Right renal cortex interstitium (tissue), 3 donors: ENCODE data around the gene RPAP3. TPM values are rescaled to one million over a fixed set of nuclear protein-coding genes. Genes with fewer than 3 reads are reported as not detected.

Experiments used
- DNase-seq, 3 donors: peaks; one replicate each; pipeline ENCODE4 v3.0.0-alpha.2; 2013; ENCODE audit warnings: low read depth in 3 of 3, low spot score in 2 of 3
- polyA plus RNA-seq, 3 donors: library from polyadenylated mRNA; unstranded; fragments of 120-200 nt; gene quantifications; one replicate each; pipeline ENCODE4 v1.2.1, GENCODE V29; 2013; ENCODE audit not compliant: insufficient read length in 3 of 3

Gene RPAP3
- polyA plus RNA-seq, 3 donors, result 51.3 to 52.9 (median 51.3) TPM

DNA sequence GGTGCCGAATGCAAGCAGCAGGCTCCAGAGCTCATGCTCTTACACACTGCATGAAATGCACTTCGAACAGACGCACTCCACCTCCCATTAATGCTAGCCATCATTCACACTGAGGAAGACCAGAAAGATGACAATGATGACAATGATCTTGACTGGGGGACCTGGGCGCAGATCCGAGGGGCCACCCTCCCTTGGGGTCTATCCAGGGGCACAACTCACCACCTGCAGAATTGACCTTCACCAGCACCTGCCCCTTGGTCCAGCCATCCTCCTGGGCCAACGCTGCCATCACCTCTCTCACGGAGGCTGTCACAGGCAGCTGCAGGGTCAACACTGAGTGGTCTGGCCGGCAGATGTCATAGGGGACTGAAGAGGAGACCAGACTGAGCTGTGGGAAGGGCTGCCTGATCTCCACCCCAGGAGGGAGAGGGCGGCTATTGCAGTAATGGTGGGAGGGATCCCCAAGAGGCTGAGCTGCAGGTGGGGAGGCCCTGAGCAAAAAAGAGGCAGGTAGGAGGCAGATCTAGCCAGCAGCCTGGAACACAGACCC is 37.6 kb upstream of the RPAP3 start:
- DNase-seq, result no peak

DNA sequence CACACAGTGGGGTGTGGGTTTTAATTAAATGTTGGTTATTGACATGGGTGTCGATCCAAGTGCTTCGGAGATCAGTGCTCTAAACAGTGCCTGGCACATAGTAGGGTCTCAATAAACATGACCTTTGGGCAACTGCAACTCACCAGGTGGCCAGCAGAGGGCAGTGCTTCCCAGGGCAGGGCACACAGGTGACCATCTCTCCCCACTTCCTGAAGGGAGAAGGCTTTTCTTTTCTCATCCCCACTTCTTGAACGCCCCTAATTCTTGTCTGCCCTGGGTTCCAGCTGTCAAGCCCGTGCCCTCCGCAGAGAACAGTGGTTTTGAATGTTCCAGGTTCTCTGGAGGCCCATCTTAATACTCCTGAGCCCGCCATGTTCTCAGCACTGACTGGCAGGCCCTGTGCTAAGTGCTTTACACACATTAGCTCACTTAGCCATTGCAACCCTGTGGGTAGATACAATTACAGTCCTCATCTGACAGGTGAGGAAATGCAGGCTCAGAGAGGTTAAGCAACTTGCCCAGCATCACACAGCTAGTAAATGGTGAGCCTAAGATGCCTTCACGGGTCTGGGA is 36.5 kb upstream of the RPAP3 start:
- DNase-seq, result no peak

DNA sequence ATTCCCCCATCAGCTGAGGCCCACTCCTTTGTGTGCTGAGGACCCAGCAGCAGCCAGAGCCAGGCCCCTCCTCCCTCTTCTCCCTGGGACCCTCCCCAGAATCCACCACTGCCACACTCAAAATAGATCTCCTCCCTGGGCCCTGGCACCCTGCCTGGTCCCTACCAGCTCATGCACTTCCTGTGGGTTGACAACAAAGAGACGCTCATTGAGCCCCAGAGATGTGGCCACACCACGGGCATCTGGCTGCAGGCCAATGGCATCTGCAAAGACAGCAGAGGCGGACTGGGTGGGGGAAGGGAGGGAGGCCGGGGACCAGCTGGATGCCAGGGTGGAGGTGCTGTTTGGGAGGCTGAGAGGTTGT is 35.5 kb upstream of the RPAP3 start:
- no peak for DNase-seq

DNA sequence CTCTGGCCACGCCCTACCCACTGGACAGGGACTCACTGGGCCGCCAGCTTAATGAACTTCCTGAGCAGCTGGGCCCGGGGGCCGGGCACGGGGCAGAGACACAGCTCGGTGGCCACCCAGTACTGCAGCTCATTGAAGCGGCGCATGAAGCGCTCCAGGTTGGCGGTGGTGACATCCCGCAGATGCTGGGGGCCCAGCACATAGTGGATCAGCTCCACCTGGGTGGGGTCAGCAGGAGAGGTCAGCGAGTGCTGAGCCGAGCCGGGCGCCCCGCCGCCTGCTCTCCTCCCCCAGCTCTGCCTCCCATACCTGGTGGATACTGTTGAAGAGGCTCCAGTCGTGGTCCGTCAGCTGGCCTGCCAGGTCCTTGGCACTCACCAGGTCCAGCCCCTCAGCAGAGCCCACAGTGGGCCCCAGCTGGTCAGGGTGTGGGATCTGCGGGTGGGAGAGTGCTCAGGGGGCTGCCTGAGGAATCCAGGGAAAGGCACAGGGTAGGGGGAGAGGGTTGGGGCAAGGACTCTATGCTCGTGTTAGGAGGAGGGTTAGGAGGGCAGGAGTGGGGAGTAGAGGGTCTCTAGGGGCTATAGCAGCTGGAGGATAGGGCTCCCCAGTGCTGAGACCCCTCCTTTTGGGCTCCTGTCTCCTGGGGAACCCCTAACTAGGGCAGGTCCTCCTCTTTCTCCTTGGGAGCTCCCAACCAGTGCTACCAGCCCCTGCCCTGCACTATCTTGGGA is 34.9 kb upstream of the RPAP3 start:
- no peak for DNase-seq

DNA sequence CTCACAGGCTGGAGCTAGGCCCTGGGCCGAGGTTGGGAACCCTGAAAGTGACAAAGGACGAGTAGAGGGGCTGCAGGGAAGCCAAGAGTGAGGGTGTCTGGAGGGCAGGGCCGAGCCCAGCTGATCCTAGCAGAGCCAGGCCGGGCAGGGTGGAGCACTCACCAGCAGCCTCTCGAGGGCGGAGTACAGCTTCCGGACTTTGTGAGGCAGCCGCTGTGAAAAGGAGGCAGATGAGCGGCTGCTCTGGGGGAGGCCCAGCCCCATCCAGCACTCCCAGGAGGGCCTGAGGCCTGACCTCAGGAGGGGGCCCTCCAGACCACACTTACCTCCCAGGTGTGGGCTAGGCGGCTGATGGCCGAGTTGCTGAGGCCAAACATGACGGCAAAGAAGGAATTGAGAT is 34.1 kb upstream of the RPAP3 start:
- no peak for DNase-seq

DNA sequence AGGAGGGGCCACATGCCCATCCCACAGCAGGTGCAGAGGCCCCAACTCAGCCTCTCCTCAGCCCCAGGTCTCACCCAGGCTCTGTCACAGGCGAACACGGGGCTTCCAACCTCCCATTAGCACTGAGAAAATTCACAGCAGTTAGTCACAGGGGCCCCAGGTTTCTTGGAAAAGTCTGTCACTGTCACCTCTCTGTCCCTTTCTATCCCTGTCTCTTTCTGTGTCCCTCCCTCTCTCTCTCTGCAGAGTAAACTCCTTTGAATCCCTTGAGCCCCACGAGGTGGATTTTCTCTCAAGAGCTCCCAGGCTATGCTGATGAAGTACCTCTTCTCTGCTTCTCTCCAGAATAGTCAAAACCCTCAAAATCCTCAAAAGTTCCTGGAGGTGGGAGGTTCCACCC is 33.5 kb upstream of the RPAP3 start:
- DNase-seq, result no peak

DNA sequence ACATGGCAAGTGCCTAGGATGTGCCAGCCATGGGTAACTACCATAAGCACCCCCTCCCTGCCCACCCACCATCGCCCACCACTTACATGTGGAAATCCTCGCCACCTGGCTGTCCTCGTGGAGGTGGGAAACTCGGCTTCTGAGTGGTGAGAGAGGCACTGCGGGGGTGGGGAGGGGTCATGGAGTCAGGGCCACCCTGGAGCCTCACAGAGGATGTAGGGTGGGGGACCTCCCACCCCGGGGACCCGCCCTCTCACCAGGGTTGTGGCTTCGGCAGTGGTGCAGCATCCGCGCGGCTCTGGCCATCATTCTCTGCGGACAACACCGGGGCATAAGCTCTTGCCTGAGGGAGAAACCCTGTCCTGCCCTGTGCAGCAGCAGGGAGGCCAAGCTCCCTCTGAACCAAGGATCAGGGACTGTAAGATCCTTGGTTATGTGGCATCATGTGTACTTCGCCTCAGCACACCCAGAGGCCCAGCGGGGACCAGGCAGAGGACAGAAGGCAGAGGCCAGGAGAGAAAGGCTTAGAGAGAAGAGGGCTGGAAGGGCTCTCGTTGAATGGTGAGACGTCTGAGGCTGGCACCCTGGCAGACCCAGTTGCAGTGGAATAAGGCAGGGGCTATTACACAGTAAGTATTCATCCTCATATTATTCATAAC is 32.2 kb upstream of the RPAP3 start:
- no peak for DNase-seq

DNA sequence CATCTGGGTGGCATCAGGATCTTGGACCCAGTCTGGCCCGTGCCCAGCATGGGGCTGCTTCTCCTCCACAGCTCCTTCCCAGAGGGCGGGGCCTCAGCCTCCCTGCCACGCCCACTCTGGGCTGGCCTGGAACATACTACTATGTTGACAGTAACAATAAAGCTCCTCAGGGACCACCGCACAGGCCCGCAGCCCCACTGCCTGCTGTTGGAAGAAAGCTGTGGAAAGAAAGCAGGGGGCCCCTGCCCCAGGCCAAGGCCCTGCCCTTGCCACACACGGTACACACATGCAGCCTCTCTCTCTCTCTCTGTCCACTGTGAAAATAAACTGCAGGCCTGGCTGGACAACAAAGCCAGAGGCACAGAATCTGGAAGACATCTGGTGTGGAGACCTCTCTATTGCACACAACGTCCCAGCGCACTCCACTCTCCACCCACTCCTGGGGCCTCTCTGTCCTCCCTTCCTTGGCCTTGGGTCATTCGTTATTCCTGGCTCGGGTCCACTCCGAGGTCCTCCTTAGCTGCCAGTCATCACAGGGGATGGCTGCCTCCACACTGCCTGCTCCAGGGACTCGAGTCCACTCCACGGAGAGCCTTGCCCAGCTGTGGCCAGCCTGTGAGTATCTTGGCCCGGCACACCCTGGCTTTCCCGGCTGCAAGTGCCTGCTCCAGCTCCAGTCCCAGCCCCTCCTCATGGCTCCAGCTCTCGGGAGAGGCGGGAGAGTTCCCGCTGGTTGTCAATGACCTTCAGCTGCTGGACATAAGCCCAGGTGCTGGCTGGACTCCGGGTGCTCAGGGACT is 31.2 kb upstream of the RPAP3 start:
- DNase-seq, result no peak

DNA sequence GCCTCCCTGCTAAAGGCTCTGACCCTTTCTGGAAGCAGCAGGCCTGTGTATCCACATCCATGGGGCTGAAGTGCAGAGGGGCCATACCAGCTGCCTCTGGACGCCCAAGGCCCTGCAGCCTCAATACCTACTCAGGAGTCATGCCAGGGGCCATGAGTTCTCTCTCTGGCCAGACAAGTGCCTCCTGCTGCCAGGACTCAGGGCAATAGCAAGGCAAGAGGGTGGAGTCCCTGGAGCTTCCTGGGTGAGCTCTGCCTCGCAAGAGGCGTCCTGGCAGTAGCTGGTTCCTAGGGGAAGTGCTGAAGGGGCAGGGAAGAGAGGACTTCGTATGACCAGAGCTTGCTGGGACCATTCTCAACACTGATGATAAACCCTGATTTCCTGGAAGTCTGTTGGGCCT is 30.4 kb upstream of the RPAP3 start:
- no peak for DNase-seq

DNA sequence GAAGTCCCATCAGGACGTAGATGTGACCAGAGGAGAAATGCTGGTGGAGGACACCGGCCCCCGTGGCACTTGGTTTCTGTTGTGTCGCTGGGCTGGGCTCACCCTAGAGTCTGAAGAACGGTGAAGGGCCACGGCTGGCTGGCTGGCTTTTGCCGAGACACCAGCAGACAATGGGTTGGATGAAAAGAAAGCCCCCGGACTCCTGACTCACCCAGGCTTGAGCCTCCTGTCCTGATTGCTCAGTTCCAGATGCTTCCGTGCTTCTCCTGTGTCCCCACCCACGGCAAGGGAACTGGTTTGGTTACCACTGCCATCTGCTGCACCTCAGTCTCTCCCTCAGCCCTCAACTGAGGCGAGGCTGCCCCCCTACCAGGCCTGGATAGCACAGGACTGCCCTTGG is 29.8 kb upstream of the RPAP3 start:
- DNase-seq, result no peak

DNA sequence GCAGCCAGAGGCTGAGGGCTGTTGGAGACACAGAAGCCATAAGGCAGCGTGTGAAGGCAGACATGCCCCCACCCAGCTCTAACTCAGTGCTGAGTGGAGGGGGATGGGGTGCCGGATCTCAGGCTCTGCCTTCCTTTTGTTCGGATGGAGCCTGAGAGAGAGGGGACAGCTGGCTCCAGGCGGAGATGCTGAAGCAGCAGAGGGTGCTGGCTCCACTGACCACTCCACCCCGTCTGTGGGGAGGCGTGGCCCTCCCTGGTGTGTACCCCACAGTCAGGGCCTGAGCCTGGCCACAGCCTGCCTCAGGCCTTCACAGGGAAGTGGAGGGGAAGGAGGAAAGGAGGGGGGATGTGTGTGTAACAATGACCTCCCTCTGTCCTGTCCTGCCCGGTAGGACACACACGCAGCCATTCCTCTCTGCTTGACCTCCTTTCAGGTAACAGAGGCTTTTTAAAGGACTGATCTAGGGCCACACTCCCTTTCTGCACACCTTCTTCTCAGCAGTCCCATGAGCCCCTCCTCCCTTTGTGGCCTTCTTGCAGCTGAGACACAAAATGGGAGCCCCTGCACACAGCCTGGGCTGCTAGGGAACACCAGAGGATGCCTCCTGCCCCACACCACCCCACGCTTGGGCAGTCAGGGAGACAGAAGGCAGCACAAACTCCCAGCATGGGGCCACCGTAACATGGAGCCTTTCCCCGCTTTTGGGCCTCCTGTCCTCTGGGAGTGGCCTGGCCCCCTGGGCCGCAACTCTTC is 29.1 kb upstream of the RPAP3 start:
- DNase-seq, result no peak

DNA sequence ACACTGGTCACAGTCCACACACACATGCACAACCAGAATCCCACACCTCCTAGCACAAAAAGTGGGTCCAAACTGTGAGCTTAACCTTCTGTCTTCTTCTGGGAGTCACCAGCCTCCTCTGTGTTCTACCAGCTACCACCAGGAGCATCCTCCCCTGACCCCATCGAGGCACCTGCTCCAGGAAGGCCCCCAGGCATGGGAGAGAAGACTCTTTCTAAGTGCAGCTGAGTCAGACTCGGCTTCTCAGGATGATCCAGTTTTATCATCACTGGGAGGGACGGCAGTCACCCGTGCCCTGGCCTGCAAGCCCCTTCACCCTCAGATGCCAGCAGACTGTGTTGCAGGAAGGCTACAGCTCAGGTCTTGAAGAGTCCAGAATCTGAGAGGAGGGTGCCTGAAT is 27.3 kb upstream of the RPAP3 start:
- no peak for DNase-seq

DNA sequence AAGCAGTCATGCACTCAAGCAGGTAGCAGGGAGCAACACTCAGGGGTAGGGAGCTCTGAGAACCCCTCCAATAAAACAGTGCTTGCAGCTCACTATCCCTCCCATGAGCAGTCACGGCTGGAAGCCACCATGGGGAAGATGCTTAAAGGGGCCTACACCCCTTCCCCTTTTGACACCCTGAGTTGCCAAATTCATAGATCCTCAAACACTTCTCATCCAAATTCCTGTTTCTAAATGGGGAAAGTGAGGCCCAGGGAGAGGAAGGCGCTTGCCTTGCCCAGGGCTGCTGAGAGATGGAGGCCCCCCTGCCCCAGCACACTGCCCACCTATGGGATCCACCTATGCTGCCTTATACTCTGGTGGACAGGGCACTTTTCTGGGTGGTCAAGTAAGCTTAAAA is 26.7 kb upstream of the RPAP3 start:
- DNase-seq, result no peak

DNA sequence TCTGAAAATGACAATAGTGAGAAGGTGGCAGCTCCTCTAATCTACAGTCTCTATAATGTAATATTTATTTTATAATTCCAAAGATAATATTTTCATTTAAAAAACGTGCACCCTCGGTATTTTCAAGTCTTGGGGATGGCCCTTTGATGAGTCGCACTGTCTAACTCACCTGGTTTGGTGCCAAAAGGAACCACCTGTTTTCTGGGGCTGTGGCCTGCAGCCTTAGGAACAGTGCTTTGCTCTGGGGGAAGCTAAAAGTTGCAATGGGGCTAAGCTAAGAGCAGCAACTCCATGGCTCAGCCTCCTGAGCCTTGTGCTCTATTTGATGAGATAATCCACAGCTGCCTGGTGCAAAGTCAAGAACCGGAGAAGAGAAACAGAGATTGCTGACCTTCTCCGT is 25.9 kb upstream of the RPAP3 start:
- DNase-seq, result no peak

DNA sequence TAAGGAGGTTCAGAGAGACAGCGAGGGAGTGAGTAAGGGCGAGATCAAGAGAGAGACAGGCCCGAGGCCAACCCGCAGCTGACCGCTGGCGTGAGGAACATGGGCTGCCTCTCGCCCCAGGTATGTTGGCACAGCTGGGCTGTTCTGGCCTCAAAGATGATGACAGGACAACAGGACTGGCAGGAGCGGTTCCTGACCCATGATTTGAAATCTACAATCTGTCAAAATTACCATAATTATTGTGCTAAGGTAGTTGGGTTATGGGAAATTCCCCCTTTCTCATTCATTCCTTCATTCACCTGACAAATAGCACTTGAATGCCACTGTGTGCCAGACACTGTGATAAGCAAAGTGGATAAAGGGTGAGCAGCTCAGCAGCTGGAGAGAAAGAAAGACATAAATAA is 24.5 kb upstream of the RPAP3 start:
- no peak for DNase-seq

DNA sequence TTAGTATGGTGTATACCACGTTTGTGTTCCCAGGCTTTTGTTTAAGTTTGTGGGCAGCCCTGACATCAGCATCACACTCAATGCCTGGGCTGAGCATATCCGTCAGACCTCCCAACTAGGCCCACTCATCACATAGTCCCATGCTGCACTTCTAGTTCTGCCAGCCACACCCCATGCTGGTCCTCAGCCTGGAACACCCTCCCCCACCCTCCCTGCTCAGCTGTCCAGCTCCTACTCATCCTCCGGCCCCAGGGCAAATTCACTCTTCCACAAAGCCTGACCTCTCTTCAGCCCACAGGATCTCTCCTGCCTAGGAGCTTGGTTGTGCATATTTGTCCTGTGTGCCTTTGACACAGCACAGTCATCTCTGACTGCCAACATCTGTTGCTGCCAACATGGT is 23.4 kb upstream of the RPAP3 start:
- DNase-seq, result no peak

DNA sequence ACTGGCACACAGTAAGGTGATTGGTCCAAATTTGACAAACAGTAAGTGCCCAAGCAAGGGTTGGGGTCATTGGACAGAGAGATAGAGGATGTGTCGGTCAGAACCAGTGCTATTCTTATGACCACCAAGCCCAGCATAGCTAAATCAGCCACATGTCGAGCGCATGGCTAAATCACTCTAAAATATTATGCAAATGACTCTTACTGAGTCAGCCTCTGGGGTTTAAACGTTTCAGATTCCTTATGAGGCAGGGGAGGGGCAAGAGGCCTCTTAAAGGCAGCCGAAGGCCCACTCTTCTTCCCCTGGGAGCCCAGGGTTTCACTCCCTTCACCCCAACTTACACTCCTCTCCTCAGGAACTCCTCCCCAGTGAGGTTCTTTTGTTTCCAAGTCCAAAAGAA is 20.1 kb upstream of the RPAP3 start:
- DNase-seq, result no peak

DNA sequence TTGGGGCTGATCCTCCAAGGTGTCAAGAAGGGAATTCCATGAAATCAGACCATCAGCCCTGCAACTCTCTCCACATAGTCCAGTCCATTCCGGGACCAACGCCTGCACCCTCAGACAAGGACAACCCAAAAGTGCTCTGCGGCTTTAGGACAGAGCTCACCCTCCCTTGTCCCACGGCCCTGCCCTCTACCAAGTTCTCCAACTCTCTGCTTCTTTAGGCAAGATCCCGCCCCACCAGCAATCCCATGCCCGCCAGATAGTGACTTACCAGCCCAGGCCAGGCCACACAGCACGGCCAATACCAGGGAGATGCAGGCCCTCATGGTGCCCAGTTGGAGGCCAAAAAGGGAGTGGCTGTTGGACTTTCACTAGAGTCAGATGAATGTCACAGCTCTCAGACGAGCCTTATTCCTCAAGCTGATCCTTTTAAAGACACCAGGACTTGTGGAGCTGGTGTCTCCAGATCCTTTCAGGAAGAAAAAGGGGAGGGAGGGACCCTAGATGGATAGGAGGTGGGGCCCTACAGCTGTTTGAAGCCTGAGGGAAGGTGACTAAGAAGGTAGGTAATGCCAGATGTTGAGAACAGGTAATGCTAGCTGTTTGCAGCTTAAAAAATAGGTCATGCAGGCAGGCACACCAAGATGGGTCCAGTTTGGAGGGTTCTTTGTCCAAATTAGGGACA is 19.4 kb upstream of the RPAP3 start, which contains the start of gene ENDOU:
Gene ENDOU (minus strand): TSS at position 400 of the 682 bp plus-strand sequence. CDS start 77 bp downstream, at position 323.
- no peak for DNase-seq

DNA sequence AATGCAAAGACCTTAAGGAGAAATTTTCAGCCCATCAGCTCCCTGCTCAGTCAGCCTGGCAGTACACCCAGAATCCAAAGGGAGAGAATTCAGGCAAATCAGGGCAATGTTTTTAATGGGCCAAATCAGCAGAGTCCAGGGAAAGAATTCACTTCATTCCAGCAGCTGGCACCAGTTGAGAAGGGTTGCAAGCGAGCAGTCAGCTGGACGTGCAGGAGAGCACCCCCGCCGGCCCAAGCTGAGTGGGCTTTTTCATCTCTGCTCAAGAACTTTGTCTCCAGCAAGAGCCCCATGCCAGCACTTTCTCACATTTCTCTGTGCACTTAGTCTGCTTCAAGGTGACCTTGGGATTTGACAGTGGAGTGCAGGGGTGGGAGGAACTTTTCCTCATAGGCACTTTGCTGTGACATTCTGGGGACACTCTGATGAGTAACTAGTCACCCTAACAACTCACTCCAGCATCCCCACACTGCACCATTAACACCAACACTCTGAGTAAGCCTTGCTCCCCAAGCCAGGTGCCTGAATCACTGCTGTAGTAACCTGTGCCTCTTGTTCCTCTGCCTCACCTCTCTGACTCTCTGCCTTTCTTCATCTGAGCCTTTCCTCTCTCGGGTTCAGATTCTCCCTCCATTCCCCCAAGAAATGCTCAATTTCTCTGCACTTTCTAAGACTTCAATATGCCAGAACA is 17.3 kb upstream of the RPAP3 start:
- no peak for DNase-seq
